HepG2 (cell line): Measurements from ENCODE around the gene ACOT13. TPM values are rescaled to one million over a fixed set of nuclear protein-coding genes. Genes with fewer than 3 reads are reported as not detected.

ENCODE experiments used
- CBX1 ChIP-seq: IDR thresholded peaks from one replicate; pipeline ENCODE4 v1.6.1; 2016; ENCODE audit warnings: antibody characterized with exemption, low read depth
- PAX8 ChIP-seq: sonication (generic); formaldehyde crosslinking; IDR thresholded peaks from 2 replicates; pipeline ENCODE4 v1.8.0; 2022; ENCODE audit warnings: mild to moderate bottlenecking, missing genetic modification reagents, borderline replicate concordance
- PHB2 ChIP-seq: fragments of 450-650 bp; IDR thresholded peaks from 2 replicates; pipeline ENCODE4 v1.6.1; 2018; ENCODE audit not compliant: partially characterized antibody
- SMC3 ChIP-seq: IDR thresholded peaks from 2 replicates; pipeline ENCODE4 v1.6.1; 2011; ENCODE audit warnings: low read length, improper control_type of control experiment
- TARDBP ChIP-seq: sonication (generic); formaldehyde crosslinking; IDR thresholded peaks from 2 replicates; pipeline ENCODE4 v1.8.0; 2022; ENCODE audit warnings: mild to moderate bottlenecking, missing genetic modification reagents
- TRIM22 ChIP-seq: fragments of 450-650 bp; IDR thresholded peaks from 2 replicates; pipeline ENCODE4 v1.6.1; 2017
- ZNF225 ChIP-seq: sonication (generic); formaldehyde crosslinking; IDR thresholded peaks from 2 replicates; pipeline ENCODE4 v1.4.0; 2020; ENCODE audit warnings: mild to moderate bottlenecking, missing genetic modification reagents
- ZNF512 ChIP-seq: sonication (generic); formaldehyde crosslinking; IDR thresholded peaks from 2 replicates; pipeline ENCODE4 v1.4.0; 2020; ENCODE audit warnings: mild to moderate bottlenecking, missing genetic modification reagents
- ZNF709 ChIP-seq: sonication (generic); formaldehyde crosslinking; IDR thresholded peaks from 2 replicates; pipeline ENCODE4 v1.5.0; 2020; ENCODE audit warnings: mild to moderate bottlenecking, missing genetic modification reagents
- ZNF737 ChIP-seq: sonication (generic); formaldehyde crosslinking; IDR thresholded peaks from 2 replicates; pipeline ENCODE4 v1.5.0; 2020; ENCODE audit warnings: missing genetic modification reagents, mild to moderate bottlenecking, borderline replicate concordance
- polyA plus RNA-seq, 8 experiments: library from polyadenylated mRNA; depleted of rRNA in 3 of 8; stranded (reverse) in 7 of 8; unstranded in 1 of 8; fragments of >200 nt; fragmentation: Illumina TruSeq in 4 of 8; extraction: Trizol in 4 of 8; gene quantifications; 2 replicates each; pipeline versions ENCODE4 v1.2.1 to v1.2.3, GENCODE V29; 2011 to 2016; ENCODE audit warnings: low read depth in 4 of 8, missing spikeins in 1 of 8, mixed read lengths in 1 of 8; ENCODE audit not compliant: insufficient read depth in 1 of 8
- total RNA-seq, 5 experiments: library from RNA; depleted of rRNA; stranded (reverse); fragments of >200 nt; fragmentation: Illumina TruSeq; extraction: Trizol; gene quantifications; 2 replicates each; pipeline ENCODE4 v1.2.3, GENCODE V29; 2016; ENCODE audit warnings: low read depth in 1 of 5
- TF ChIP-seq, protein P1 (sequence below): sonication (generic); formaldehyde crosslinking; IDR thresholded peaks from 2 replicates; pipeline ENCODE4 v1.5.0; 2020; ENCODE audit warnings: missing genetic modification reagents
- TF ChIP-seq, protein P2 (sequence below): sonication (generic); formaldehyde crosslinking; IDR thresholded peaks from 2 replicates; pipeline ENCODE4 v1.5.1; 2020; ENCODE audit warnings: missing genetic modification reagents, mild to moderate bottlenecking, borderline replicate concordance
- TF ChIP-seq, protein P3 (sequence below): IDR thresholded peaks from 2 replicates; pipeline ENCODE4 v1.6.1; 2012; ENCODE audit warnings: inconsistent platforms

The ACOT13 gene
- total and polyA plus RNA-seq, 2 of the 13 experiments (the other 11 are each of a cell fraction or from before 2014, with no cell fraction given): 31.5 to 45.1 TPM

- TF ChIP-seq ZNF512 (CRISPR knock-in tag) (no peak), ZNF709 (CRISPR knock-in tag) (peak; percentile 89), TARDBP (CRISPR knock-in tag) (peak; percentile 39), TRIM22 (no peak), ZNF225 (no peak; the same call in none of the 2 replicates), PAX8 (CRISPR knock-in tag) (peak; percentile 88), CBX1 (no peak), PHB2 (no peak), SMC3 (no peak; the same call in 1 of the 2 replicates), ZNF737 (CRISPR knock-in tag) (no peak)
- TF ChIP-seq, protein P1, sequence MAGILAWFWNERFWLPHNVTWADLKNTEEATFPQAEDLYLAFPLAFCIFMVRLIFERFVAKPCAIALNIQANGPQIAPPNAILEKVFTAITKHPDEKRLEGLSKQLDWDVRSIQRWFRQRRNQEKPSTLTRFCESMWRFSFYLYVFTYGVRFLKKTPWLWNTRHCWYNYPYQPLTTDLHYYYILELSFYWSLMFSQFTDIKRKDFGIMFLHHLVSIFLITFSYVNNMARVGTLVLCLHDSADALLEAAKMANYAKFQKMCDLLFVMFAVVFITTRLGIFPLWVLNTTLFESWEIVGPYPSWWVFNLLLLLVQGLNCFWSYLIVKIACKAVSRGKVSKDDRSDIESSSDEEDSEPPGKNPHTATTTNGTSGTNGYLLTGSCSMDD (CRISPR knock-in tag): peak; percentile 86; the same call in 1 of the 2 replicates
- TF ChIP-seq, protein P2, sequence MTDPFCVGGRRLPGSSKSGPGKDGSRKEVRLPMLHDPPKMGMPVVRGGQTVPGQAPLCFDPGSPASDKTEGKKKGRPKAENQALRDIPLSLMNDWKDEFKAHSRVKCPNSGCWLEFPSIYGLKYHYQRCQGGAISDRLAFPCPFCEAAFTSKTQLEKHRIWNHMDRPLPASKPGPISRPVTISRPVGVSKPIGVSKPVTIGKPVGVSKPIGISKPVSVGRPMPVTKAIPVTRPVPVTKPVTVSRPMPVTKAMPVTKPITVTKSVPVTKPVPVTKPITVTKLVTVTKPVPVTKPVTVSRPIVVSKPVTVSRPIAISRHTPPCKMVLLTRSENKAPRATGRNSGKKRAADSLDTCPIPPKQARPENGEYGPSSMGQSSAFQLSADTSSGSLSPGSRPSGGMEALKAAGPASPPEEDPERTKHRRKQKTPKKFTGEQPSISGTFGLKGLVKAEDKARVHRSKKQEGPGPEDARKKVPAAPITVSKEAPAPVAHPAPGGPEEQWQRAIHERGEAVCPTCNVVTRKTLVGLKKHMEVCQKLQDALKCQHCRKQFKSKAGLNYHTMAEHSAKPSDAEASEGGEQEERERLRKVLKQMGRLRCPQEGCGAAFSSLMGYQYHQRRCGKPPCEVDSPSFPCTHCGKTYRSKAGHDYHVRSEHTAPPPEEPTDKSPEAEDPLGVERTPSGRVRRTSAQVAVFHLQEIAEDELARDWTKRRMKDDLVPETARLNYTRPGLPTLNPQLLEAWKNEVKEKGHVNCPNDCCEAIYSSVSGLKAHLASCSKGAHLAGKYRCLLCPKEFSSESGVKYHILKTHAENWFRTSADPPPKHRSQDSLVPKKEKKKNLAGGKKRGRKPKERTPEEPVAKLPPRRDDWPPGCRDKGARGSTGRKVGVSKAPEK (CRISPR knock-in tag): no peak
- TF ChIP-seq, protein P3, sequence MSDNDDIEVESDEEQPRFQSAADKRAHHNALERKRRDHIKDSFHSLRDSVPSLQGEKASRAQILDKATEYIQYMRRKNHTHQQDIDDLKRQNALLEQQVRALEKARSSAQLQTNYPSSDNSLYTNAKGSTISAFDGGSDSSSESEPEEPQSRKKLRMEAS: no peak; the same call in 1 of the 2 replicates
Measured at GRCh38 chr6:24720604-24721460, 54.0 kb downstream of the ACOT13 start (continued).
